Measurements from ENCODE around the gene DENND4B. TPM values are rescaled to one million over a fixed set of nuclear protein-coding genes. Genes with fewer than 3 reads are reported as not detected.

Gene DENND4B
- total RNA-seq, 4 donors from 2014 or later, result 10.2 to 46.5 (median 32.3) TPM

DNA sequence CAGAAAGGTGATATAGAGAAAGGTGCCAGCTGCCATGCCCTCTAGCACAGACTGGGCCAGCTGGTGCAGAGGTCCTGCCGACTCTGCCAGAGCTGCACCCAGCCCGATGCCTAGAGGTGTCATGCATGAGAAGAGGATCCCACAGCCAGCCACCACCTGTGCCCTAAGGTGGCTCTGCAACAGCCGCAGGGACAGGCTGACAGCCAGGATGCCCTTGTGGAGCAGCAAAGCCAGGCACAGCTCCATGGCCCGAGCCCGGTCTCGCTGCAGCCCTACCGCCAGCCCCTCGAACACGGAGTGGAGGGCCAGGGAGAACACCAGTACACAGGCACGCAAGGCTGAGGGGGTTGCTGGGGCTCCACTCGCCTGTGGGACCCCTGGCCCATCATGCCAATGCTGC, 13.7 kb upstream of the DENND4B start:
- Histone ChIP-seq H3K9me3 (no peaks in the 10 kb centered on the region), H3K4me1 (peaks cover 0 to 80% (median 47%) of the 10 kb centered on the region in 3 donors), H3K4me3 (no peak overlapping the region), H3K27ac (peak overlapping the region in 3 of 4 donors; percentile 85 to 96 (median 96)), H3K27me3 (no peaks in the 10 kb centered on the region), H3K36me3 (peaks cover 0 to 26% of the 10 kb centered on the region in 2 donors)
- ATAC-seq, result no peak
- TF ChIP-seq POLR2A (IDR thresholded peaks at IDR 0.05) (no peak), POLR2AphosphoS5 (IDR thresholded peaks at IDR 0.05) (no peak), EP300 (IDR thresholded peaks at IDR 0.05) (no peak)
- TF ChIP-seq, protein P1, sequence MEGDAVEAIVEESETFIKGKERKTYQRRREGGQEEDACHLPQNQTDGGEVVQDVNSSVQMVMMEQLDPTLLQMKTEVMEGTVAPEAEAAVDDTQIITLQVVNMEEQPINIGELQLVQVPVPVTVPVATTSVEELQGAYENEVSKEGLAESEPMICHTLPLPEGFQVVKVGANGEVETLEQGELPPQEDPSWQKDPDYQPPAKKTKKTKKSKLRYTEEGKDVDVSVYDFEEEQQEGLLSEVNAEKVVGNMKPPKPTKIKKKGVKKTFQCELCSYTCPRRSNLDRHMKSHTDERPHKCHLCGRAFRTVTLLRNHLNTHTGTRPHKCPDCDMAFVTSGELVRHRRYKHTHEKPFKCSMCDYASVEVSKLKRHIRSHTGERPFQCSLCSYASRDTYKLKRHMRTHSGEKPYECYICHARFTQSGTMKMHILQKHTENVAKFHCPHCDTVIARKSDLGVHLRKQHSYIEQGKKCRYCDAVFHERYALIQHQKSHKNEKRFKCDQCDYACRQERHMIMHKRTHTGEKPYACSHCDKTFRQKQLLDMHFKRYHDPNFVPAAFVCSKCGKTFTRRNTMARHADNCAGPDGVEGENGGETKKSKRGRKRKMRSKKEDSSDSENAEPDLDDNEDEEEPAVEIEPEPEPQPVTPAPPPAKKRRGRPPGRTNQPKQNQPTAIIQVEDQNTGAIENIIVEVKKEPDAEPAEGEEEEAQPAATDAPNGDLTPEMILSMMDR (IDR thresholded peaks at IDR 0.05), result no peak
- no CpG with 5 or more reads among the region's 11 CpGs for WGBS, 2 donors (ENCODE audit: low coverage in 1 of 2)

DNA sequence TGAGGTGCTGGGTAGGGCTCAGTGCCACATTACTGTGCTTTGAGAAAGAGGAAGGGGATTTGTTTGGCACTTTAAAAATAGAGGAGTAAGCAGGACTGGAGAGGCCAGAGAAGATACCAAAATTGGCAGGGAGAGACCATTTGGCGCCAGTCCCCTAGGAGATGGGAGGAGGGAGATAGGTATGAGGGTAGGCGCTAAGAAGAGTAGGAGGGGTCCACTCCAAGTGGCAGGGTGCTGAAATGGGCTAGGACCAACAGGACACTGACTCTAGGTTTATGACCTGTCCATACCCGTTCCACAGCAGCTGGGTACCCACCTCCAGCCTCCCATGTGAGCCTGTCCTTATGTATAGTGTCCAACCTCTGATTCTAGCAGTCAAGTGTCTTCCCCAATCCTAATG, 12.9 kb upstream of the DENND4B start:
- Histone ChIP-seq H3K4me1 (peaks cover 0 to 84% (median 44%) of the 10 kb centered on the region in 3 donors), H3K36me3 (peaks cover 0 to 33% of the 10 kb centered on the region in 2 donors), H3K4me3 (peak overlapping the region in 1 of 2 donors; percentile 95), H3K9me3 (no peaks in the 10 kb centered on the region), H3K27me3 (no peaks in the 10 kb centered on the region), H3K27ac (peak overlapping the region in 3 of 4 donors; percentile 85 to 96 (median 96))
- TF ChIP-seq POLR2AphosphoS5 (IDR thresholded peaks at IDR 0.05), result no peak
- no peak for TF ChIP-seq EP300 (IDR thresholded peaks at IDR 0.05)
- TF ChIP-seq POLR2A (IDR thresholded peaks at IDR 0.05), result no peak
- TF ChIP-seq, protein P1 (IDR thresholded peaks at IDR 0.05), result no peak
- WGBS, 2 donors (ENCODE audit: low coverage in 1 of 2), result 66 to 90% methylated on average over 2 to 3 of the region's 3 CpGs
- ATAC-seq, result no peak

DNA sequence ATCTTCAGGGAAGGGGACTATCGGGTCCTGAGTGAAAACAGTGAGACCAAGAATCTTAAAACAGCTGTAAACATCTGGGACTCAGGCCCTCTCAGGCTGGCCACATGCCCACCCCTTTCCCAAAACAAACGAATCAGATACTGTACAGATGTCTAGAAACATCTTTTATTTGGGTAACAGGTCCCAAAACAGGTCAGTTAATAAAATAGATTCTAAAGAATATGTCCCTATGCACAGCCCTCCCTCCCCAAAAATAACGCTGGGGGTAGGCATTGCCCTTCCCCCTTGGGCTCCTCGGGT, 12.4 kb upstream of the DENND4B start:
- 0 to 8% methylated on average over 4 of the region's 4 CpGs for WGBS, 2 donors (ENCODE audit: low coverage in 1 of 2)
- TF ChIP-seq EP300 (IDR thresholded peaks at IDR 0.05), result no peak
- TF ChIP-seq POLR2A (IDR thresholded peaks at IDR 0.05), result no peak
- no peak for TF ChIP-seq POLR2AphosphoS5 (IDR thresholded peaks at IDR 0.05)
- TF ChIP-seq, protein P1 (IDR thresholded peaks at IDR 0.05), result no peak
- peaks cover 0 to 39% of the 10 kb centered on the region in 2 donors for H3K36me3 ChIP-seq
- peaks cover 0 to 84% (median 40%) of the 10 kb centered on the region in 3 donors for H3K4me1 ChIP-seq
- H3K27ac ChIP-seq, result peak overlapping the region; percentile 32 to 96 (median 90)
- peak; percentile 1 for ATAC-seq
- H3K4me3 ChIP-seq, result peak overlapping the region in 1 of 2 donors; percentile 95
- H3K9me3 ChIP-seq, result no peaks in the 10 kb centered on the region
- no peaks in the 10 kb centered on the region for H3K27me3 ChIP-seq

DNA sequence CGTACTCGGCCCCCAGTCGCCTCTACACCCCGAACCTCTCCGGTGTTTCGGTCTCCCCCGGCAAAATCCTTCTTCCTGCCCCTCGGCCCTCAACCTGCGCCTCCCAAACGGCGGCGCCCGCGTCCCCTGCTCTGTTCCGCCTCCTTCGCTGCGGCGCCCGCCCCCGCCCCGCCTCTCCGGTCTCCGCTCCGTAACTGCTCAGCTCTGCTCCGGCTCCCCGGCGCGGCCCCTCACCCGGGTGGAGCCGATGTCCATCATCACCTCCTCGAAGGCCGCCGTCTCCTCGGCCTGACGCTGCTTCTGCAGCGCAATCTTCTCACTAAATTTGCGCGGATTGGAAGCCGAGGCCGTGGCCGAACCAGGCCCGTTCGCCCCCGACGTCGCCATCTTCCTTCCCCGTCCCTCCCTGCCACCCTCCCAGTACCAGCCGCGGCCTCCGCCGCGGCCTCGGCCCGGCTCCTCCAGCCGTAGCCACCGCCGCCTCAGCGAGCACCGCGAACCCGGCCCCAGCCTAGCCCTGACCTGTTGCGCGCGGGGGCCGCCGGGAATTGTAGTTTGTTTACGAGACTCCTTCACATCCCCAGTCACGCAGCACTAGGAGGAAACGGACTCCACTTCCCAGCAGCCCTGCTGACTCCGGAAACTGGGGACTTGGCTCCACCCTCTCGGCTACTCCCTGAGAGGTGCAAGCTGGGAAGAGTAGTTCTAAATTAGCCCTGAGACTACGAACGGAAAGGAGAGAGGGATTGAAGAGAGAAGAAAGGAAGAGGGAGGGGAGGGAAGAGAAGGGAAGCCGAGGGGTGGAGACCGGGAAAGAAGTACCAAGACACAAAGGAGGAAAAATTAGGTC, 11.8 kb upstream of the DENND4B start, which contains the start of gene CRTC2:
Gene CRTC2 (minus strand): TSS at position 502 of the 850 bp plus-strand sequence. CDS start 115 bp downstream, at position 387.
- H3K9me3 ChIP-seq, result no peaks in the 10 kb centered on the region
- H3K4me3 ChIP-seq, result peak within 1 kb of the TSS; percentile 66 to 95
- TF ChIP-seq POLR2AphosphoS5 (IDR thresholded peaks at IDR 0.05) (peak; percentile 78), POLR2A (IDR thresholded peaks at IDR 0.05) (peak; percentile 74 to 82), EP300 (IDR thresholded peaks at IDR 0.05) (no peak)
- TF ChIP-seq, protein P1 (IDR thresholded peaks at IDR 0.05), result peak in 1 of 4 experiments; percentile 27
- peaks cover 0 to 87% (median 40%) of the 10 kb centered on the region in 3 donors for H3K4me1 ChIP-seq
- peak; percentile 91 for ATAC-seq
- peak within 1 kb of the TSS; percentile 75 to 96 (median 90) for H3K27ac ChIP-seq
- no peaks in the 10 kb centered on the region for H3K27me3 ChIP-seq
- peaks cover 0 to 45% of the 10 kb centered on the region in 2 donors for H3K36me3 ChIP-seq
- WGBS, 2 donors (ENCODE audit: low coverage in 1 of 2), result 0% methylated on average over 3 to 31 of the region's 75 CpGs
